Stomach (tissue), 9 donors: Measurements from ENCODE around the gene SLAMF6. TPM values are rescaled to one million over a fixed set of nuclear protein-coding genes. Genes with fewer than 3 reads are reported as not detected.

ENCODE experiments used
- DNase-seq, 2 donors: peaks; one replicate each; pipeline versions ENCODE4 v3.0.0 to v3.0.0-alpha.2; 2013 to 2019
- H3K27ac ChIP-seq, 5 donors: fragments of 200-600 bp in 4 of 5; sonication (generic) in 4 of 5; one replicate each; pipeline ENCODE4 v1.5.1; 2013 to 2019; ENCODE audit warnings: mild to moderate bottlenecking in 1 of 5, moderate library complexity in 1 of 5
- H3K27me3 ChIP-seq, 3 donors: fragments of 200-600 bp; sonication (generic); one replicate each; pipeline ENCODE4 v1.5.1; 2017 to 2019; ENCODE audit warnings: mixed run types in 1 of 3
- H3K36me3 ChIP-seq, 4 donors: fragments of 200-600 bp; sonication (generic); 1 replicate in 3 of 4; 2 replicates in 1 of 4; pipeline ENCODE4 v1.5.1; 2016 to 2019
- H3K4me1 ChIP-seq, 4 donors: fragments of 200-600 bp; sonication (generic); one replicate each; pipeline ENCODE4 v1.5.1; 2016 to 2019
- H3K4me3 ChIP-seq, 4 donors: fragments of 200-600 bp; sonication (generic) in 3 of 4; one replicate each; pipeline ENCODE4 v1.5.1; 2016 to 2019; ENCODE audit warnings: mild to moderate bottlenecking in 1 of 4
- H3K9me3 ChIP-seq, 4 donors: fragments of 200-600 bp; sonication (generic); one replicate each; pipeline ENCODE4 v1.5.1; 2016 to 2019
- EP300 ChIP-seq: sonication (generic); formaldehyde crosslinking; IDR thresholded peaks from one replicate; pipeline ENCODE4 v1.6.1; 2017; ENCODE audit warnings: antibody characterized with exemption
- POLR2A ChIP-seq, 4 donors: fragments of 450-650 bp; IDR thresholded peaks; one replicate each; pipeline ENCODE4 v1.6.1; 2016; ENCODE audit warnings: antibody characterized with exemption in 4 of 4, control low read depth in 2 of 4, mild to moderate bottlenecking in 1 of 4, moderate library complexity in 1 of 4
- POLR2AphosphoS5 ChIP-seq, 3 donors: sonication (generic); formaldehyde crosslinking; IDR thresholded peaks; one replicate each; pipeline ENCODE4 v1.6.1; 2016; ENCODE audit warnings: antibody characterized with exemption in 3 of 3
- WGBS, 5 donors: extraction: QIAGEN DNeasy Blood & Tissue Kit in 3 of 5; methylation state at CpG; one replicate each; pipeline versions ENCODE4 v1.1.5 to v1.1.7; 2013 to 2018; 5-methylcytosine and 5-hydroxymethylcytosine counted together
- intact Hi-C: fragments of 100-400 bp; cut with DNase I; formaldehyde crosslinking; loops from one replicate; pipeline ENCODE4 v1.15.1; 2023; ENCODE audit warnings: low total_unique reads
- polyA plus RNA-seq, 3 donors: library from polyadenylated mRNA; stranded (reverse); fragments of 200-250 nt; gene quantifications; one replicate each; pipeline ENCODE4 v1.2.3, GENCODE V29; 2013
- total RNA-seq, 5 donors: library from RNA; depleted of rRNA; stranded (reverse); fragments of >200 nt; gene quantifications; one replicate each; pipeline versions ENCODE4 v1.1.0 to v1.2.3, GENCODE V29; 2014 to 2016
- TF ChIP-seq, protein P1 (sequence below), 7 experiments: fragments of 450-650 bp in 4 of 7; fragments of 200-600 bp in 3 of 7; sonication (generic) in 3 of 7; IDR thresholded peaks; one replicate each; pipeline ENCODE4 v1.5.1; 2016 to 2019; ENCODE audit warnings: antibody characterized with exemption in 7 of 7, control low read depth in 2 of 7, mild to moderate bottlenecking in 1 of 7
- donor health status: healthy with polysubstance abuse.
- donor health status: Bipolar disorder and iron deficiency.
- donor health status: healthy.

SLAMF6 gene
- total and polyA plus RNA-seq, 8 donors: 0.19 to 18.1 (median 1.1) TPM; not detected in 1

DNA sequence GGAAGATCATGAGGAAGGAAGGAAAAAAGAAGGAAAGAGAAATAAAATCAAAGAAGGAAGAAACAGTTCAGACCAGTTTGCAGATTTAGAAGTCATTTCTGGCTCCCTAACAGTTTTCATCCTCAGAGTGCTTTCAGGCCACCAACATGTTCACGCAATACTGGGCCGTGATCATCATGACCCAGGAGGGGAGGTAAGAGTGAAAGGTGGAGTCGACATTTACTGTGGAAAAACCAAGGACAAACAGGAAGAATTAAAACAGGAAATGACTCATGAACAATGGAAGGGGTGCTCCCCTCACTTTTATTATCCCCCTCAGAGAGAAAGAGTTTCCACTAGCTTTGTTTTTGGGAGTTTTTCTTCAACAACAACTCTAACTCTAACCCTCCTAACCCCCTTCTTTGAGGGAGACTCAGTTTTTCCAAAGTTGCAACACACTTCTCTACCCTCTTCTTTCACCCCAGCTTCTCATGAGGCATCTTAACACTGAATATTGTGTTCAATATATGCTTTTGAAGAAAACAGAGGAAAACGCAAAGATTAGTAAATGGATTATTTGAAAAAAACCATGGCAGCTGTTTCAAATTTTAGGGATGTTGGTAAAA, 62.3 kb downstream of the SLAMF6 start:
- no peak overlapping the region for H3K27ac ChIP-seq
- no peak overlapping the region for H3K4me3 ChIP-seq
- intact Hi-C loops: no loop called here
- no peaks in the 10 kb centered on the region for H3K27me3 ChIP-seq
- H3K9me3 ChIP-seq: no peaks in the 10 kb centered on the region
- no peaks in the 10 kb centered on the region for H3K36me3 ChIP-seq
- TF ChIP-seq, protein P1, sequence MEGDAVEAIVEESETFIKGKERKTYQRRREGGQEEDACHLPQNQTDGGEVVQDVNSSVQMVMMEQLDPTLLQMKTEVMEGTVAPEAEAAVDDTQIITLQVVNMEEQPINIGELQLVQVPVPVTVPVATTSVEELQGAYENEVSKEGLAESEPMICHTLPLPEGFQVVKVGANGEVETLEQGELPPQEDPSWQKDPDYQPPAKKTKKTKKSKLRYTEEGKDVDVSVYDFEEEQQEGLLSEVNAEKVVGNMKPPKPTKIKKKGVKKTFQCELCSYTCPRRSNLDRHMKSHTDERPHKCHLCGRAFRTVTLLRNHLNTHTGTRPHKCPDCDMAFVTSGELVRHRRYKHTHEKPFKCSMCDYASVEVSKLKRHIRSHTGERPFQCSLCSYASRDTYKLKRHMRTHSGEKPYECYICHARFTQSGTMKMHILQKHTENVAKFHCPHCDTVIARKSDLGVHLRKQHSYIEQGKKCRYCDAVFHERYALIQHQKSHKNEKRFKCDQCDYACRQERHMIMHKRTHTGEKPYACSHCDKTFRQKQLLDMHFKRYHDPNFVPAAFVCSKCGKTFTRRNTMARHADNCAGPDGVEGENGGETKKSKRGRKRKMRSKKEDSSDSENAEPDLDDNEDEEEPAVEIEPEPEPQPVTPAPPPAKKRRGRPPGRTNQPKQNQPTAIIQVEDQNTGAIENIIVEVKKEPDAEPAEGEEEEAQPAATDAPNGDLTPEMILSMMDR (IDR thresholded peaks at IDR 0.05): no peak
- TF ChIP-seq POLR2A (IDR thresholded peaks at IDR 0.05) (no peak), EP300 (no peak), POLR2AphosphoS5 (IDR thresholded peaks at IDR 0.05) (no peak)
- DNase-seq: peak in 1 of 2 donors; percentile 9
- 51 to 75% (median 71%) methylated on average over 4 of the region's 4 CpGs for WGBS, 5 donors
- no peaks in the 10 kb centered on the region for H3K4me1 ChIP-seq

DNA sequence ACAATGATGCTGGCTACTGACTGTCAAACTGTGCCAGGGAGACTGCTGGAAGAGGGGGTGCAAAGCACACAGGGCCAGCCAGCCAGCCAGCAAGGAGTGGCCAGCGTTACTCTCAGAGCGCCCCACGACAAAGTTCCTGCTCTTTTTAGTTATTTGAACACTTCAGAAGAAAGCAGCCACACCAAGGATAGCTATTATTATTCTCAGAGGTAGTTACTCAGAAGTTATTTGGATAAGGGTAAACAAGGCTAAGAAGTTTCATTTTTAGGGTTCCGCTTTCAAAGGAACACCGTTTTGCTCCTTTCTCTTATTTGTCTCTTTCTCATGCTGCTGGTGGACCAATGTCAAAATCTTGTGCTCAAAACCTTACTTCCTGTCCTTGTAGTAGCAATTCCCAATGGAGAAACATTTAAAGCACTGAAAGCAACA, 62.8 kb downstream of the SLAMF6 start:
- no peak for DNase-seq
- H3K27me3 ChIP-seq: no peaks in the 10 kb centered on the region

DNA sequence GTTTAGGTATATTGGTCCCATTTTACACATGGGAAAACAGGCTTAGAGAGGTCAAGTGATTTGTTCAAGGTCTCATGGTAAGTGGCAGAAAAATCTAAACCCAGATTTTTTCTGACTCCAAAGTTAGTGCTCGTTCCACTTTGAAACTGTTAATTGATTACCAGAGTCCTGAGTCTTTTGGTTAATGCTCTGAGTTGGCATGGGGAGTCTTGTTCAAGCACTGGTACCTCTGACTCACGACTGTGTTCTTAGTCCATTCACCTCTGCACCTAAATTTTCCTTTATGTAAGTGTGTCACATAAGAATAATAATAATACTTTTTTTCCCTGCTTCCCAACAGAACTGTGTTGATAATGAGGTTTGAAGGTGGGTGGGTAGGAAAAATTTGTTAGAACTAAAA, 63.4 kb downstream of the SLAMF6 start:
- Histone ChIP-seq H3K27me3 (no peaks in the 10 kb centered on the region), H3K4me3 (no peak overlapping the region), H3K9me3 (no peaks in the 10 kb centered on the region), H3K4me1 (no peaks in the 10 kb centered on the region), H3K36me3 (no peaks in the 10 kb centered on the region), H3K27ac (no peak overlapping the region)
- DNase-seq: no peak
- no peak for TF ChIP-seq POLR2AphosphoS5 (IDR thresholded peaks at IDR 0.05)
- TF ChIP-seq POLR2A (IDR thresholded peaks at IDR 0.05): no peak
- TF ChIP-seq, protein P1 (IDR thresholded peaks at IDR 0.05): no peak
- no peak for TF ChIP-seq EP300
- 75 to 89% (median 82%) methylated on average over 2 of the region's 2 CpGs for WGBS, 5 donors
- intact Hi-C loops: no loop called here

More for the DNA sequence above, 62.8 kb downstream of the SLAMF6 start:
- Histone ChIP-seq H3K4me3 (no peak overlapping the region), H3K4me1 (no peaks in the 10 kb centered on the region), H3K27ac (no peak overlapping the region), H3K36me3 (no peaks in the 10 kb centered on the region), H3K9me3 (no peaks in the 10 kb centered on the region)
- intact Hi-C loops: no loop called here
- TF ChIP-seq EP300: no peak
- WGBS, 5 donors: 64 to 75% (median 72%) methylated on average over 5 of the region's 5 CpGs

DNA sequence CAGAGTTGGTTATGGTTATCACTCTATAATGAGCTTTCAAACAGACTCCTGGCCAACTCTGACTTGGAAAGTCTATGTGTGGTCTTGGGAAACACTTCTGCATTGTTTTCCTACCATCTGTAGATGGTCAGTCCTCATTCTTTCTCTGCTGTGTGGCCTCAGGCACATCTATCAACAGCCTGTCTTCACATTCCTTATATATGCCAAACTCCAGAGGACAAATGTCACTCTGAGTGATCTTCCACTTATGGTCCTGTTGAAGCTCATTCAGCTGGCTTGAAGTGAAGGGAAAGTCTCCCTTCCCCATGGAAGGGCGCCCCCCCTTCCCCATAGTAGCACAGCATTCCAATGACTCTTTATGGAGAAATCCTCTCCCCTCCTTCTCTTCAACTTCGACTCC, 64.0 kb downstream of the SLAMF6 start:
- intact Hi-C loops: no loop called here
- no peak overlapping the region for H3K27ac ChIP-seq
- H3K36me3 ChIP-seq: no peaks in the 10 kb centered on the region
- 32 to 72% (median 61%) methylated on average over 2 of the region's 2 CpGs for WGBS, 5 donors
- no peaks in the 10 kb centered on the region for H3K9me3 ChIP-seq
- H3K4me1 ChIP-seq: no peaks in the 10 kb centered on the region
- no peak for TF ChIP-seq POLR2AphosphoS5 (IDR thresholded peaks at IDR 0.05)
- TF ChIP-seq, protein P1 (IDR thresholded peaks at IDR 0.05): no peak
- TF ChIP-seq POLR2A (IDR thresholded peaks at IDR 0.05): no peak
- TF ChIP-seq EP300: no peak
- no peak overlapping the region for H3K4me3 ChIP-seq
- H3K27me3 ChIP-seq: no peaks in the 10 kb centered on the region
- no peak for DNase-seq

DNA sequence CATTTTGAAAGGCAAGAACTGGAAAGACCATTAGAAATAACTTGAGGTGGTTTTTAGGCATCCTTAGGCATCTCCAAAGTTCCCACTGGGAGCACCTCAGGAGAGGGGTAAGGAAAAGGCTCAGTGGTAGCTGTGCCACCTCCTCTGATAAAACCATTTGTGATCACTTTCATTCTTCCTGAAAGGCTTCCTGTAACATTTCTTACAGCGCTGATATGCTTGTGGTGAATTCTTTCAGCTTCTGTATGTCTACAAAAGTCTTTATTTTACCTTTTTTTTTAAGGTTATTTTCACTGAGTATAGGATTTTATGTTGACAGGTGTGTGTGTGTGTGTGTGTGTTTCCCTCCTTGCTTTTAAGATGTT, 67.9 kb downstream of the SLAMF6 start:
- no peak overlapping the region for H3K27ac ChIP-seq
- intact Hi-C loops: no loop called here
- H3K36me3 ChIP-seq: no peaks in the 10 kb centered on the region
- no peak overlapping the region for H3K4me3 ChIP-seq
- no peak for DNase-seq
- WGBS, 5 donors: 76 to 91% (median 81%) methylated on average over 1 of the region's 1 CpG
- H3K4me1 ChIP-seq: peaks cover 0 to 15% (median 5%) of the 10 kb centered on the region in 4 donors
- no peak for TF ChIP-seq POLR2AphosphoS5 (IDR thresholded peaks at IDR 0.05)
- H3K27me3 ChIP-seq: no peaks in the 10 kb centered on the region
- no peaks in the 10 kb centered on the region for H3K9me3 ChIP-seq
